Gastroesophageal sphincter (tissue), 4 donors: ENCODE results near the gene CLDN3. TPM values are rescaled to one million over a fixed set of nuclear protein-coding genes. Genes with fewer than 3 reads are reported as not detected.
A peak's percentile ranks its signal among the peaks of the same experiment; 100 is the strongest.

Experiments used
- ATAC-seq: fragments of 150-250 bp; one replicate; pipeline ENCODE4 v1.9.1; 2016; ENCODE audit warnings: mild to moderate bottlenecking, moderate library complexity
- H3K27ac ChIP-seq, 4 donors: fragments of 200-600 bp; sonication (generic) in 3 of 4; 1 replicate in 3 of 4; 2 replicates in 1 of 4; pipeline ENCODE4 v1.5.1; 2016 to 2019
- H3K27me3 ChIP-seq: fragments of 200-600 bp; sonication (generic); one replicate; pipeline ENCODE4 v1.5.1; 2019
- H3K36me3 ChIP-seq, 2 donors: fragments of 200-600 bp; sonication (generic); one replicate each; pipeline ENCODE4 v1.5.1; 2019; ENCODE audit warnings: control low read depth in 1 of 2
- H3K4me1 ChIP-seq, 3 donors: fragments of 200-600 bp; sonication (generic); 1 replicate in 2 of 3; 2 replicates in 1 of 3; pipeline ENCODE4 v1.5.1; 2016 to 2019; ENCODE audit warnings: control low read depth in 2 of 3
- H3K4me3 ChIP-seq, 2 donors: fragments of 200-600 bp; sonication (generic); one replicate each; pipeline ENCODE4 v1.5.1; 2019; ENCODE audit warnings: mild to moderate bottlenecking in 1 of 2, moderate library complexity in 1 of 2
- H3K9me3 ChIP-seq, 3 donors: fragments of 200-600 bp; sonication (generic); one replicate each; pipeline ENCODE4 v1.5.1; 2017 to 2019; ENCODE audit warnings: control low read depth in 2 of 3
- EP300 ChIP-seq: sonication (generic); formaldehyde crosslinking; IDR thresholded peaks from one replicate; pipeline ENCODE4 v1.6.1; 2017; ENCODE audit warnings: antibody characterized with exemption, mild to moderate bottlenecking
- POLR2A ChIP-seq, 2 donors: fragments of 450-650 bp; IDR thresholded peaks; one replicate each; pipeline ENCODE4 v1.6.1; 2017; ENCODE audit warnings: antibody characterized with exemption in 2 of 2, mild to moderate bottlenecking in 2 of 2, moderate library complexity in 1 of 2
- POLR2AphosphoS5 ChIP-seq: sonication (generic); formaldehyde crosslinking; IDR thresholded peaks from one replicate; pipeline ENCODE4 v1.6.1; 2017; ENCODE audit warnings: antibody characterized with exemption
- WGBS, 2 donors: methylation state at CpG; one replicate each; pipeline ENCODE4 v1.1.5; 2018; ENCODE audit warnings: low coverage in 1 of 2; 5-methylcytosine and 5-hydroxymethylcytosine counted together
- total RNA-seq, 4 donors: library from RNA; depleted of rRNA; stranded (reverse); fragments of >200 nt; gene quantifications; one replicate each; pipeline ENCODE4 v1.1.0, GENCODE V29; 2016
- TF ChIP-seq, protein P1 (sequence below), 4 experiments: fragments of 200-600 bp in 2 of 4; fragments of 450-650 bp in 2 of 4; sonication (generic) in 1 of 4; IDR thresholded peaks; one replicate each; pipeline ENCODE4 v1.5.1; 2017 to 2019; ENCODE audit warnings: antibody characterized with exemption in 4 of 4, mild to moderate bottlenecking in 2 of 4, moderate library complexity in 2 of 4

The CLDN3 gene
- total RNA-seq, 4 donors from 2014 or later = 5.9 TPM; not detected in 3

DNA sequence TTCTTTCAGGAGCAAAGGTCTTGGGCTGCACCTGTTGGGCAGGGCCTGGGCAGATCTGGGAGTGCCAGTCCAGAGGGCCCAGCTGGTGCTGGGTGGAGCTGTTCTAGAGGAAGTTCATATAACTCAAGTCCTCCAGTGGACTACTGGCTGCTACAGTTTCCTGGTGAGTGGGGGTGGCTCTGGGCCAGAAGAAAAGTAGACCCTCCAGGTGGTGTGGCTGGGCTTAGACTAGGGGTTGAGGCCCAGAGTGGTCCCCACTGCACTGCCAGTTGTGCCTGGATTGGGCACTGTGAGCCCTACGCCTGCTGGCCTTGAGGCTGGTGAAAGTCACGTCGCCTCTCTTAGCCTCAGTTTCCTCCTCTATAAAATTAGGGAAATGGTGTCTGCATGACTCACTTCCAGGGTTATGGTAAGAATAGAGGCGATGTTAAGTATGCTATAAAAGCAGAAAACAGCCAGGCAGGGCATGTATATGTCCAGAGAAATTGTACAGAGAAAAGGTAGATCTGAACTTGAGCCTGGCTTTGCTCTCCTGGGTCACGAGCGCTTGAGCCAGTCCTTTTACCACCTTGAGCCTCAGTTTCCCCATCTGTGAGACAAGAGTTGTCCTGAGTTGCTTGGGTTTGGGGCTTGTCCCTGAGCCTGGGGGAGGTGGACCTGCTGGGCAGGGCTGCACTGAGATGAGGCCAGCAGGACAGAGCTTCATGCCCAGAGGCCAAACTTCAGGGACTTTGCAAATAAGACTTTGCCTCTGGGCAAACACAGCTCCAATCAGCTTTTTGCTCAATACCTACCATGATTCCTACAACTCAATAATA is 3.8 kb upstream of the CLDN3 start:
- Histone ChIP-seq H3K27ac (no peak overlapping the region), H3K9me3 (no peaks in the 10 kb centered on the region), H3K4me3 (no peak overlapping the region), H3K4me1 (peaks cover 0 to 20% (median 0%) of the 10 kb centered on the region in 3 donors), H3K27me3 (peaks cover 41% of the 10 kb centered on the region), H3K36me3 (no peaks in the 10 kb centered on the region)
- ATAC-seq = no peak
- TF ChIP-seq POLR2A (IDR thresholded peaks at IDR 0.05) (no peak), POLR2AphosphoS5 (no peak), EP300 (no peak)
- TF ChIP-seq, protein P1, sequence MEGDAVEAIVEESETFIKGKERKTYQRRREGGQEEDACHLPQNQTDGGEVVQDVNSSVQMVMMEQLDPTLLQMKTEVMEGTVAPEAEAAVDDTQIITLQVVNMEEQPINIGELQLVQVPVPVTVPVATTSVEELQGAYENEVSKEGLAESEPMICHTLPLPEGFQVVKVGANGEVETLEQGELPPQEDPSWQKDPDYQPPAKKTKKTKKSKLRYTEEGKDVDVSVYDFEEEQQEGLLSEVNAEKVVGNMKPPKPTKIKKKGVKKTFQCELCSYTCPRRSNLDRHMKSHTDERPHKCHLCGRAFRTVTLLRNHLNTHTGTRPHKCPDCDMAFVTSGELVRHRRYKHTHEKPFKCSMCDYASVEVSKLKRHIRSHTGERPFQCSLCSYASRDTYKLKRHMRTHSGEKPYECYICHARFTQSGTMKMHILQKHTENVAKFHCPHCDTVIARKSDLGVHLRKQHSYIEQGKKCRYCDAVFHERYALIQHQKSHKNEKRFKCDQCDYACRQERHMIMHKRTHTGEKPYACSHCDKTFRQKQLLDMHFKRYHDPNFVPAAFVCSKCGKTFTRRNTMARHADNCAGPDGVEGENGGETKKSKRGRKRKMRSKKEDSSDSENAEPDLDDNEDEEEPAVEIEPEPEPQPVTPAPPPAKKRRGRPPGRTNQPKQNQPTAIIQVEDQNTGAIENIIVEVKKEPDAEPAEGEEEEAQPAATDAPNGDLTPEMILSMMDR (IDR thresholded peaks at IDR 0.05) = no peak
- WGBS, 2 donors = 69% methylated on average over 3 of the region's 6 CpGs; no CpG with 5 or more reads in 1 of the 2 donors

DNA sequence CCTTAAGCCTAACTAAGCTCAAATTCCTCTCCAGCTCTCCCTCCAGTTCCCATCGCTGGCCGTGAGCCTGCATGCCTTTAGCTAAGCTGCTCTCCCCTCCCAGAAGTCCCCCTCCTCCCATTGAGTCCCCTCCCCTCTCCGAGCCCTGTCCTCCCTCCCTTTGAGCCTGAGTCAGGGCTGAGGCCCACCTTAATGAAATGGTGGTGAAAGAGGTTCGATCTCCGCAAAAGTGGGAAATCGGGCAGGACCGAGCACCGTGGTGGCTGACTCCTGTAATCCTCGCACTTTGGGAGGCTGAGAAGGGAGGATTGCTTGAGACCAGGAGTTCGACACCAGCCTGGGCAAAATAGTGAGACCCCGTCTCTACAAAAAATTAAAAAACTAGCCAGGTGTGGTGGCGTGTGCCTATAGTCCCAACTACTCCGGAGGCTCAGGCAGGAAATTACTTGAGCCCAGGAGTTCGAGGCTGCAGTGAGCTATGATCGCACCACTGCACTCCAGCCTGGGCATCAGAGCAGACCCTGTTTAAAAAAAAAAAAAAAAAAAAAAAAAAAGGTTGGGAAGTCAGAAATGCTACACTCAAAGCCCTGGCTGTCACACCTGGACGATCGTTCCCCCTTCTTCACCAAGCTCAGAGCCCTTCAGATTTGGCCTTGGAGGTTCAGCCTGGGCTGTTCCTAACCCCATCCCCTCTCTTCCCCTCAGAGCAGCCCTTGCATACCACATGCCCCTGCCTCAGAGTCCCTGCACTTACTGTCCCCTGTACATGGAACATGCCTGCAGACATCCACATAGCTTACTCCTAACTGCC is 995 bp upstream of the CLDN3 start:
- Histone ChIP-seq H3K4me1 (peaks cover 0 to 24% (median 0%) of the 10 kb centered on the region in 3 donors), H3K27me3 (peaks cover 61% of the 10 kb centered on the region), H3K27ac (no peak overlapping the region), H3K9me3 (no peaks in the 10 kb centered on the region), H3K36me3 (no peaks in the 10 kb centered on the region), H3K4me3 (no peak overlapping the region)
- WGBS, 2 donors = 70 to 100% methylated on average over 1 to 6 of the region's 17 CpGs
- TF ChIP-seq, protein P1 (IDR thresholded peaks at IDR 0.05) = no peak
- no peak for TF ChIP-seq EP300
- TF ChIP-seq POLR2A (IDR thresholded peaks at IDR 0.05) = no peak
- no peak for TF ChIP-seq POLR2AphosphoS5
- no peak for ATAC-seq

DNA sequence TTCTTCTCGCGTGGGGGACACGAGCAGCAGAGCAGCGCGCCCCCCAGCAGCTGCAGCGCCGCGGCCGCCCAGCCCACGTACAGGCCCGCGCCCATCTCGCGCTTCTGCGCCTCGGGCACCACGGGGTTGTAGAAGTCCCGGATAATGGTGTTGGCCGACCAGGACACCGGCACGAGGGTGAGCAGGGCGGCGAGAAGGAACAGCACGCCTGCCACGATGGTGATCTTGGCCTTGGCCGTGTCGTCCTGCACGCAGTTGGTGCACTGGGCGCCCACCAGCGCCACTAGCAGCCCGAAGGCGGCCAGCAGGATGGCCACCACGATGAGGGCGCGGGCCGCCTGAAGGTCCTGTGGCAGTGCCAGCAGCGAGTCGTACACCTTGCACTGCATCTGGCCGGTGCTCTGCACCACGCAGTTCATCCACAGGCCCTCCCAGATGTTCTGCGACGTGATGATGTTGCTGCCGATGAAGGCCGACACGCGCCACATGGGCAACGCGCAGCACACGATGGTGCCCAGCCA is 529 bp downstream of the CLDN3 start:
- Histone ChIP-seq H3K27me3 (peaks cover 65% of the 10 kb centered on the region), H3K4me3 (peak overlapping the region in 1 of 2 donors; percentile 34), H3K27ac (no peak overlapping the region), H3K9me3 (no peaks in the 10 kb centered on the region), H3K4me1 (peaks cover 0 to 24% (median 0%) of the 10 kb centered on the region in 3 donors), H3K36me3 (no peaks in the 10 kb centered on the region)
- TF ChIP-seq, protein P1 (IDR thresholded peaks at IDR 0.05) = no peak
- no peak for TF ChIP-seq EP300
- TF ChIP-seq POLR2AphosphoS5 = no peak
- TF ChIP-seq POLR2A (IDR thresholded peaks at IDR 0.05) = no peak
- no peak for ATAC-seq
- WGBS, 2 donors = no CpG with 5 or more reads among the region's 49 CpGs

DNA sequence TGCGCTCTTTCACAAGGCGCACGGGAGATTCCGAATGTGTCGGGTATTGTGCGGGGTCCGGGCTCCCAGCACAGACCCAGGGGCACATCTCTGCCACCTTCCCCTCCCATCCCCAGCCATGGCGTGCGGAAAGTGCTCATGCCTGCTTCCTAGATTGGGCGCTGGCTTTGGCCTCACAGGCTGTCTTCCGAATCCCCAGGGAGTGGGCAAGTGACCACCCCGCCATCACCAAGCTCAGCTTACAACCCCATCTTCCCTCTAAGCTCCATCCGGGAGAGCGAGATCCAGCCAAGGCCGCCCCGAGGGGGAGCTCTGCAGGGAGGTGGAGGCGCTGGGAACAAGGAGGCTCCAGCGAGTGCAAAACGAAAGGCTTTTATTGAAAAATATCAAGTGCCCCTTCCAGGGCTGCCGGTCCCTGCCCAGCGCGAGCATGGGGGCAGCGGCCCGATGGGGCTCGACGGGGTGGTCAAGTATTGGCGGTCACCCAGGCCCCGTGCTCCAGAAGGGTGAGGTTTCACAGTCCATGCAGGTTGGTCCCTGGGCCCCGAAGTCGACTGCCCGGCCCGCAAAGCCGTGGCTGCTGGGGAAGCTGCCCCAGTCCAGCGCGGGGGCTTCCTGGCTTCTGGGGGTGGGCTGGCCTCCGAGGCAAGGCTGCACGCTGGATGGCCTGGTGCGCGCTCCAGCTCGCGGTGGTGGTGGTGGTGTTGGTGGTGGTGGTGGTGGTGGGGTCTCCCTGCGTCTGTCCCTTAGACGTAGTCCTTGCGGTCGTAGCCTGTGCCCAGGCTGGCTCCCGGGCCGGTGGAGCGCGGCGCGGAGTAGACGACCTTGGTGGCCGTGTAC is 1.2 kb downstream of the CLDN3 start:
- no peak overlapping the region for H3K4me3 ChIP-seq

More for the DNA sequence above, 1.2 kb downstream of the CLDN3 start:
- ATAC-seq = no peak
- no peaks in the 10 kb centered on the region for H3K36me3 ChIP-seq
- peaks cover 65% of the 10 kb centered on the region for H3K27me3 ChIP-seq
- H3K27ac ChIP-seq = no peak overlapping the region
- 22 to 40% methylated on average over 3 to 10 of the region's 53 CpGs for WGBS, 2 donors
- no peaks in the 10 kb centered on the region for H3K9me3 ChIP-seq
- TF ChIP-seq, protein P1 (IDR thresholded peaks at IDR 0.05) = no peak
- TF ChIP-seq EP300 (no peak), POLR2A (IDR thresholded peaks at IDR 0.05) (no peak), POLR2AphosphoS5 (no peak)
- peaks cover 0 to 24% (median 0%) of the 10 kb centered on the region in 3 donors for H3K4me1 ChIP-seq
